A549 (cell line): ENCODE data around the gene CCDC124. TPM values are rescaled to one million over a fixed set of nuclear protein-coding genes. Genes with fewer than 3 reads are reported as not detected.
A peak's percentile ranks its signal among the peaks of the same experiment; 100 is the strongest.

ENCODE experiments used
- ATAC-seq, 2 experiments: fragments of 200-7000 bp in 1 of 2; fragments of >200 bp in 1 of 2; cut with Nextera tagmentation in 1 of 2; cut with Tn5 transposase in 1 of 2; 3 replicates each; pipeline versions ENCODE4 v1.8.0 to v1.9.1; 2018 to 2020; ENCODE audit warnings: mild to moderate bottlenecking in 1 of 2, moderate library complexity in 1 of 2
- CTCF ChIA-PET: fragments of 300-600 bp; sonication (Branson Sonifier 250); formaldehyde crosslinking; extraction: SDS; loops from one replicate; lab custom pipeline; 2021; ENCODE audit warnings: antibody characterized with exemption, inconsistent platforms; lab: Yijun Ruan, JAX
- POLR2A ChIA-PET: fragments of 350-600 bp; formaldehyde crosslinking; extraction: SDS; loops from one replicate; lab custom pipeline; 2021; ENCODE audit warnings: antibody characterized with exemption, inconsistent platforms; lab: Yijun Ruan, JAX
- DNase-seq, 2 experiments: peaks; one replicate each; pipeline versions ENCODE4 v3.0.0 to v3.0.0-alpha.2; 2011 to 2016; ENCODE audit warnings: low read depth in 1 of 2, low spot score in 1 of 2
- FAIRE-seq: peaks from 2 replicates; lab custom pipeline; 2011; peaks lifted over from hg19 to GRCh38; lab: Jason Lieb, UNC
- H3K27ac ChIP-seq, 2 experiments: fragments of >200 bp; sonication (Bioruptor Twin); formaldehyde crosslinking; 3 replicates each; pipeline ENCODE4 v1.5.1; 2016 to 2017
- H3K4me1 ChIP-seq: fragments of >200 bp; sonication (Bioruptor Twin); formaldehyde crosslinking; 3 replicates; pipeline ENCODE4 v1.6.1; 2016
- H3K4me2 ChIP-seq: fragments of >200 bp; sonication (Bioruptor Twin); formaldehyde crosslinking; 3 replicates; pipeline ENCODE4 v1.6.1; 2016
- H3K4me3 ChIP-seq: fragments of >200 bp; sonication (Bioruptor Twin); formaldehyde crosslinking; 3 replicates; pipeline ENCODE4 v1.5.1; 2016
- H3K9me3 ChIP-seq: fragments of >200 bp; sonication (Bioruptor Twin); formaldehyde crosslinking; 3 replicates; pipeline ENCODE4 v1.6.1; 2016
- ATOH8 ChIP-seq: fragments of 250-450 bp; sonication (Bioruptor Pico); IDR thresholded peaks from 2 replicates; pipeline ENCODE4 v1.5.0; 2020; ENCODE audit warnings: low read depth, mild to moderate bottlenecking, moderate library complexity
- CTCF ChIP-seq: fragments of >200 bp; sonication (Bioruptor Twin); formaldehyde crosslinking; IDR thresholded peaks from 3 replicates; pipeline ENCODE4 v1.5.1; 2016
- ELK1 ChIP-seq: fragments of 150-350 bp; IDR thresholded peaks from 2 replicates; pipeline ENCODE4 v1.6.1; 2014; ENCODE audit warnings: low read depth, mild to moderate bottlenecking, low read length
- FOSL2 ChIP-seq, 2 experiments: fragments of 450-650 bp in 1 of 2; fragments of >200 bp in 1 of 2; sonication (Bioruptor Twin) in 1 of 2; formaldehyde crosslinking; IDR thresholded peaks; 2 replicates each; pipeline versions ENCODE4 v1.5.0 to v1.6.1; 2016 to 2020; ENCODE audit warnings: mild to moderate bottlenecking in 1 of 2, moderate library complexity in 1 of 2
- FOXS1 ChIP-seq: fragments of 250-450 bp; sonication (Bioruptor Pico); IDR thresholded peaks from 2 replicates; pipeline ENCODE4 v1.5.0; 2020; ENCODE audit warnings: mild to moderate bottlenecking, moderate library complexity
- HES2 ChIP-seq: fragments of >200 bp; sonication (Bioruptor Twin); formaldehyde crosslinking; IDR thresholded peaks from 2 replicates; pipeline ENCODE4 v1.6.1; 2016
- HEYL ChIP-seq: fragments of 250-450 bp; sonication (Bioruptor Pico); IDR thresholded peaks from 2 replicates; pipeline ENCODE4 v1.8.0; 2021; ENCODE audit warnings: mild to moderate bottlenecking, moderate library complexity
- HOXB13 ChIP-seq: fragments of 250-450 bp; sonication (Bioruptor Pico); IDR thresholded peaks from 2 replicates; pipeline ENCODE4 v1.5.0; 2020; ENCODE audit warnings: low read depth, mild to moderate bottlenecking, moderate library complexity
- MAZ ChIP-seq: fragments of 150-350 bp; IDR thresholded peaks from 2 replicates; pipeline ENCODE4 v1.6.1; 2014; ENCODE audit warnings: antibody characterized with exemption, low read depth, low read length, borderline replicate concordance
- NFE2L2 ChIP-seq: fragments of 150-350 bp; conservative IDR thresholded peaks from 2 replicates; pipeline ENCODE4 v1.6.1; 2014; ENCODE audit warnings: low read length
- NR3C1 ChIP-seq: fragments of >200 bp; sonication (Bioruptor Twin); formaldehyde crosslinking; IDR thresholded peaks from 3 replicates; pipeline ENCODE4 v1.6.1; 2017
- RAD21 ChIP-seq, 2 experiments: fragments of >200 bp in 1 of 2; sonication (Bioruptor Twin) in 1 of 2; formaldehyde crosslinking in 1 of 2; IDR thresholded peaks in 1 of 2; conservative IDR thresholded peaks in 1 of 2; 2 replicates in 1 of 2; 3 replicates in 1 of 2; pipeline ENCODE4 v1.6.1; 2012 to 2018; ENCODE audit warnings: inconsistent platforms in 1 of 2
- RARB ChIP-seq: fragments of 250-450 bp; sonication (Bioruptor Pico); IDR thresholded peaks from 2 replicates; pipeline ENCODE4 v1.8.0; 2021; ENCODE audit warnings: mild to moderate bottlenecking, moderate library complexity
- RCOR1 ChIP-seq: fragments of 150-350 bp; IDR thresholded peaks from 2 replicates; pipeline ENCODE4 v1.6.1; 2014; ENCODE audit warnings: antibody characterized with exemption, low read length, low read depth
- RNF2 ChIP-seq: fragments of 200-600 bp; sonication (generic); IDR thresholded peaks from 2 replicates; pipeline ENCODE4 v1.6.1; 2016; ENCODE audit warnings: low read depth, mild to moderate bottlenecking, antibody characterized with exemption, moderate library complexity, borderline replicate concordance
- SMC3 ChIP-seq: fragments of >200 bp; sonication (Bioruptor Twin); formaldehyde crosslinking; IDR thresholded peaks from 3 replicates; pipeline ENCODE4 v1.6.1; 2018; ENCODE audit warnings: inconsistent platforms
- ZFP36 ChIP-seq: fragments of 450-650 bp; IDR thresholded peaks from 2 replicates; pipeline ENCODE4 v1.6.1; 2014; ENCODE audit warnings: borderline replicate concordance; ENCODE audit not compliant: partially characterized antibody
- WGBS: methylation state at CpG from one replicate; pipeline ENCODE4 v1.1.6; 2017; ENCODE audit errors: missing lambda C conversion rate; 5-methylcytosine and 5-hydroxymethylcytosine counted together
- polyA plus RNA-seq, 4 experiments: library from polyadenylated mRNA; depleted of rRNA in 3 of 4; stranded (reverse); fragments of >200 nt; fragmentation: RNase III in 1 of 4; extraction: RNeasy Plus Mini Kit Qiagen cat#74134 plus additional on column Dnase treatment in 1 of 4; gene quantifications; 2 replicates in 3 of 4; 3 replicates in 1 of 4; pipeline ENCODE4 v1.2.3, GENCODE V29; 2011 to 2017

Gene CCDC124
- polyA plus RNA-seq, 2 of the 4 experiments (the other 2 are of a cell fraction), result 35.4 to 113 TPM

GRCh38 chr19:17936379-17936778 lies 3.6 kb downstream of the CCDC124 start:
- WGBS, result 96% methylated on average over 10 of the region's 21 CpGs
- CTCF ChIA-PET, result interaction anchor here (0.7 to 24.1 kb wide), 8 partner anchors 11 to 465 kb away, joined by 3 to 493 read pairs (median 10); partner anchors contain the start of gene SLC5A5

GRCh38 chr19:17937371-17937900 lies 4.6 kb downstream of the CCDC124 start:
- TF ChIP-seq RARB (CRISPR knock-in tag) (no peak), FOSL2 (IDR thresholded peaks at IDR 0.05) (no peak), FOSL2 (CRISPR knock-in tag; IDR thresholded peaks at IDR 0.05) (no peak), RAD21 (conservative IDR thresholded peaks at IDR 0.05 in 1 of 2, IDR thresholded peaks at IDR 0.05 in 1 of 2) (no peak), HOXB13 (no peak), ZFP36 (no peak), MAZ (no peak), NR3C1 (no peak)
- no peaks in the 10 kb centered on the region for H3K9me3 ChIP-seq
- H3K4me2 ChIP-seq, result no peak overlapping the region
- no peak overlapping the region for H3K27ac ChIP-seq
- ChIA-PET CTCF (interaction anchor here (0.7 to 24.1 kb wide), 29 partner anchors 9 to 466 kb away, joined by 3 to 493 read pairs (median 5); partner anchors contain the start of genes ARRDC2 and SLC5A5), POLR2A (interaction anchor here (0.7 to 1.4 kb wide), 3 partner anchors 10 to 61 kb away, joined by 3 to 8 read pairs (median 3); no protein-coding TSS in a partner anchor)
- H3K4me3 ChIP-seq, result no peak overlapping the region
- peaks cover 9% of the 10 kb centered on the region for H3K4me1 ChIP-seq
- WGBS, result 80% methylated on average over 9 of the region's 9 CpGs
- DNase-seq (no peak), FAIRE-seq (no peak), ATAC-seq (no peak)

More at GRCh38 chr19:17936379-17936778, 3.6 kb downstream of the CCDC124 start:
- POLR2A ChIA-PET, result no interaction called here
- ATAC-seq (no peak), FAIRE-seq (no peak), DNase-seq (no peak)
- H3K4me1 ChIP-seq, result peaks cover 9% of the 10 kb centered on the region
- TF ChIP-seq HEYL (CRISPR knock-in tag), result no peak
- TF ChIP-seq ELK1, result no peak
- no peak for TF ChIP-seq ATOH8 (CRISPR knock-in tag)
- no peak for TF ChIP-seq RCOR1
- no peak for TF ChIP-seq RNF2
- no peak for TF ChIP-seq NFE2L2
- TF ChIP-seq FOXS1, result no peak
- H3K27ac ChIP-seq, result no peak overlapping the region
- H3K4me3 ChIP-seq, result no peak overlapping the region
- no peak overlapping the region for H3K4me2 ChIP-seq
- no peaks in the 10 kb centered on the region for H3K9me3 ChIP-seq

GRCh38 chr19:17938092-17938845 lies 5.5 kb downstream of the CCDC124 start:
- no peak overlapping the region for H3K4me3 ChIP-seq
- no peak for TF ChIP-seq FOSL2 (IDR thresholded peaks at IDR 0.05)
- TF ChIP-seq FOSL2 (CRISPR knock-in tag; IDR thresholded peaks at IDR 0.05), result peak; percentile 32; the same call in 1 of the 2 replicates
- TF ChIP-seq RAD21 (conservative IDR thresholded peaks at IDR 0.05 in 1 of 2, IDR thresholded peaks at IDR 0.05 in 1 of 2), result peak; percentile 84 to 93
- TF ChIP-seq HES2, result no peak
- TF ChIP-seq MAZ, result no peak
- peak; percentile 79 for TF ChIP-seq CTCF
- TF ChIP-seq SMC3, result peak; percentile 78
- TF ChIP-seq, all 56 proteins: peak for 4
- ChIA-PET CTCF (interaction anchor here (0.7 to 24.1 kb wide), 34 partner anchors 9 to 173 kb away, joined by 3 to 493 read pairs (median 5); partner anchors contain the start of genes ARRDC2 and SLC5A5), POLR2A (interaction anchor here (0.9 to 1.4 kb wide), 3 partner anchors 9 to 62 kb away, joined by 3 to 8 read pairs (median 4); no protein-coding TSS in a partner anchor)
- DNase-seq (peak; percentile 76 to 88), ATAC-seq (peak; percentile 95 to 97), FAIRE-seq (no peak)
- 26% methylated on average over 6 of the region's 7 CpGs for WGBS
- Histone ChIP-seq H3K4me2 (no peak overlapping the region), H3K27ac (0 out of 6 replicates have a peak overlapping the region, but pooled peaks of 1 of the 2 experiments have one; percentile 20), H3K9me3 (no peaks in the 10 kb centered on the region), H3K4me1 (peaks cover 9% of the 10 kb centered on the region)
